HepG2 (cell line): ENCODE data around the gene DBNDD1. TPM values are rescaled to one million over a fixed set of nuclear protein-coding genes. Genes with fewer than 3 reads are reported as not detected.

Experiments
- ARNT2 ChIP-seq: sonication (generic); formaldehyde crosslinking; IDR thresholded peaks from 2 replicates; pipeline ENCODE4 v1.8.0; 2022; ENCODE audit warnings: mild to moderate bottlenecking, low read depth, missing genetic modification reagents, moderate library complexity
- ATF1 ChIP-seq: IDR thresholded peaks from 2 replicates; pipeline ENCODE4 v1.6.1; 2016; ENCODE audit warnings: mild to moderate bottlenecking, control low read depth
- FOXM1 ChIP-seq: sonication (generic); formaldehyde crosslinking; IDR thresholded peaks from 2 replicates; pipeline ENCODE4 v1.5.0; 2020; ENCODE audit warnings: missing genetic modification reagents
- HNF4A ChIP-seq: sonication (generic); formaldehyde crosslinking; IDR thresholded peaks from 2 replicates; pipeline ENCODE4 v1.4.0; 2020; ENCODE audit warnings: missing genetic modification reagents
- JDP2 ChIP-seq: sonication (generic); formaldehyde crosslinking; IDR thresholded peaks from 2 replicates; pipeline ENCODE4 v1.8.1; 2022; ENCODE audit warnings: missing genetic modification reagents, borderline replicate concordance
- MTA1 ChIP-seq: sonication (generic); formaldehyde crosslinking; IDR thresholded peaks from 2 replicates; pipeline ENCODE4 v1.4.0; 2020; ENCODE audit warnings: missing genetic modification reagents, mild to moderate bottlenecking, borderline replicate concordance
- NFATC3 ChIP-seq: sonication (generic); formaldehyde crosslinking; IDR thresholded peaks from 2 replicates; pipeline ENCODE4 v1.5.1; 2020; ENCODE audit warnings: mild to moderate bottlenecking, missing genetic modification reagents
- NFE2 ChIP-seq: sonication (generic); formaldehyde crosslinking; IDR thresholded peaks from 2 replicates; pipeline ENCODE4 v1.4.0; 2020; ENCODE audit warnings: missing genetic modification reagents
- NR2C2 ChIP-seq: sonication (generic); formaldehyde crosslinking; IDR thresholded peaks from 2 replicates; pipeline ENCODE4 v1.4.0; 2020; ENCODE audit warnings: missing genetic modification reagents, mild to moderate bottlenecking, moderate library complexity, borderline replicate concordance
- PHF20 ChIP-seq: sonication (generic); formaldehyde crosslinking; IDR thresholded peaks from 2 replicates; pipeline ENCODE4 v1.5.0; 2020; ENCODE audit warnings: mild to moderate bottlenecking, missing genetic modification reagents
- TCF7 ChIP-seq: sonication (generic); IDR thresholded peaks from 2 replicates; pipeline ENCODE4 v1.6.1; 2016; ENCODE audit warnings: antibody characterized with exemption, low read depth
- TOPORS ChIP-seq: sonication (generic); formaldehyde crosslinking; IDR thresholded peaks from 2 replicates; pipeline ENCODE4 v1.8.0; 2023; ENCODE audit warnings: mild to moderate bottlenecking, missing genetic modification reagents
- ZNF136 ChIP-seq: sonication (generic); formaldehyde crosslinking; IDR thresholded peaks from 2 replicates; pipeline ENCODE4 v1.8.1; 2022; ENCODE audit warnings: low read depth, mild to moderate bottlenecking, moderate library complexity, missing genetic modification reagents
- ZNF24 ChIP-seq: fragments of 450-650 bp; IDR thresholded peaks from 2 replicates; pipeline ENCODE4 v1.6.1; 2017; ENCODE audit warnings: antibody characterized with exemption, mild to moderate bottlenecking
- polyA plus RNA-seq, 8 experiments: library from polyadenylated mRNA; depleted of rRNA in 3 of 8; stranded (reverse) in 7 of 8; unstranded in 1 of 8; fragments of >200 nt; fragmentation: Illumina TruSeq in 4 of 8; extraction: Trizol in 4 of 8; gene quantifications; 2 replicates each; pipeline versions ENCODE4 v1.2.1 to v1.2.3, GENCODE V29; 2011 to 2016; ENCODE audit warnings: low read depth in 4 of 8, missing spikeins in 1 of 8, mixed read lengths in 1 of 8; ENCODE audit not compliant: insufficient read depth in 1 of 8
- total RNA-seq, 5 experiments: library from RNA; depleted of rRNA; stranded (reverse); fragments of >200 nt; fragmentation: Illumina TruSeq; extraction: Trizol; gene quantifications; 2 replicates each; pipeline ENCODE4 v1.2.3, GENCODE V29; 2016; ENCODE audit warnings: low read depth in 1 of 5
- TF ChIP-seq, protein P1 (sequence below): sonication (generic); formaldehyde crosslinking; conservative IDR thresholded peaks from 2 replicates; pipeline ENCODE4 v1.8.0; 2022; ENCODE audit warnings: low read depth, missing genetic modification reagents
- TF ChIP-seq, protein P2 (sequence below): IDR thresholded peaks from 2 replicates; pipeline ENCODE4 v1.6.1; 2018; ENCODE audit warnings: missing genetic modification reagents, mild to moderate bottlenecking, missing compliant biosample characterization
- TF ChIP-seq, protein P3 (sequence below): IDR thresholded peaks from 2 replicates; pipeline ENCODE4 v1.6.1; 2012; ENCODE audit warnings: inconsistent platforms

Gene DBNDD1
- total and polyA plus RNA-seq, 2 of the 13 experiments (the other 11 are each of a cell fraction or from before 2014, with no cell fraction given), result 17.0 to 40.4 TPM

DNA sequence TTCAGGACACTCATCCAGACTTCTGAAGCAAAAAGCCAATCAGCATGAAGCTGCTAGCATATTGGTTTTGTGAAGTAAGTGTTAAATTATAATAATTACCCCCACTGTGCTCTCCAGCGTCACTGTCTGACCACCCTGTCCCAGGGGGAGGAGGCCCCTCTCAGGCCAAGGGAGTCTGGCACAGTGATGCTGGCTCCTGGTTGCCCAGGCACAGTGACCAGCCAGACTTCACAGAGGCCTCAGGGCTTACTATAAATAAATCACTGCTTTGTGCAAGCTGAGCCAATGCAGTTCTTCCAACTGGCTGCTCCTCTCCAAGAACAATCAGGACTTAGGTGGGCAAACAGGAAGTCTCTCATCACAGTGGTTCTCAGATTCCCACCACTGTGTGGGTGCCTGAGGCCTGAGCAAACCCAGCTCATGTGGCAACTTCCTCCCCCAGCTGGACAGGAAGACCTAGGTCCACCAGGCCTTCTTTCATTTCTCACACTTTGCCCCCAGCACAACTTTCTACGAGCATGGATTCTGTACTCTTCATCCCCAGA, 1.7 kb upstream of the DBNDD1 start (continued):
- TF ChIP-seq, protein P1, sequence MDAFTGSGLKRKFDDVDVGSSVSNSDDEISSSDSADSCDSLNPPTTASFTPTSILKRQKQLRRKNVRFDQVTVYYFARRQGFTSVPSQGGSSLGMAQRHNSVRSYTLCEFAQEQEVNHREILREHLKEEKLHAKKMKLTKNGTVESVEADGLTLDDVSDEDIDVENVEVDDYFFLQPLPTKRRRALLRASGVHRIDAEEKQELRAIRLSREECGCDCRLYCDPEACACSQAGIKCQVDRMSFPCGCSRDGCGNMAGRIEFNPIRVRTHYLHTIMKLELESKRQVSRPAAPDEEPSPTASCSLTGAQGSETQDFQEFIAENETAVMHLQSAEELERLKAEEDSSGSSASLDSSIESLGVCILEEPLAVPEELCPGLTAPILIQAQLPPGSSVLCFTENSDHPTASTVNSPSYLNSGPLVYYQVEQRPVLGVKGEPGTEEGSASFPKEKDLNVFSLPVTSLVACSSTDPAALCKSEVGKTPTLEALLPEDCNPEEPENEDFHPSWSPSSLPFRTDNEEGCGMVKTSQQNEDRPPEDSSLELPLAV, result no peak
- TF ChIP-seq ZNF136 (CRISPR knock-in tag) (no peak), NR2C2 (CRISPR knock-in tag) (no peak), NFATC3 (CRISPR knock-in tag) (no peak), ATF1 (CRISPR knock-in tag) (no peak), HNF4A (CRISPR knock-in tag) (peak; percentile 79), NFE2 (no peak), ZNF24 (no peak), FOXM1 (CRISPR knock-in tag) (no peak), TCF7 (peak; percentile 12; the same call in 1 of the 2 replicates), MTA1 (no peak), ARNT2 (CRISPR knock-in tag) (peak; percentile 23; the same call in 1 of the 2 replicates), TOPORS (no peak), PHF20 (CRISPR knock-in tag) (peak; percentile 34; the same call in 1 of the 2 replicates), JDP2 (CRISPR knock-in tag) (no peak)
- TF ChIP-seq, protein P2, sequence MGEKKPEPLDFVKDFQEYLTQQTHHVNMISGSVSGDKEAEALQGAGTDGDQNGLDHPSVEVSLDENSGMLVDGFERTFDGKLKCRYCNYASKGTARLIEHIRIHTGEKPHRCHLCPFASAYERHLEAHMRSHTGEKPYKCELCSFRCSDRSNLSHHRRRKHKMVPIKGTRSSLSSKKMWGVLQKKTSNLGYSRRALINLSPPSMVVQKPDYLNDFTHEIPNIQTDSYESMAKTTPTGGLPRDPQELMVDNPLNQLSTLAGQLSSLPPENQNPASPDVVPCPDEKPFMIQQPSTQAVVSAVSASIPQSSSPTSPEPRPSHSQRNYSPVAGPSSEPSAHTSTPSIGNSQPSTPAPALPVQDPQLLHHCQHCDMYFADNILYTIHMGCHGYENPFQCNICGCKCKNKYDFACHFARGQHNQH (CRISPR knock-in tag), result no peak
- TF ChIP-seq, protein P3, sequence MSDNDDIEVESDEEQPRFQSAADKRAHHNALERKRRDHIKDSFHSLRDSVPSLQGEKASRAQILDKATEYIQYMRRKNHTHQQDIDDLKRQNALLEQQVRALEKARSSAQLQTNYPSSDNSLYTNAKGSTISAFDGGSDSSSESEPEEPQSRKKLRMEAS, result peak; percentile 80
